HepG2 (cell line): ENCODE data around the gene SS18L1. TPM values are rescaled to one million over a fixed set of nuclear protein-coding genes. Genes with fewer than 3 reads are reported as not detected.

Experiments used
- AGO2 ChIP-seq: fragments of 200-400 bp; formaldehyde crosslinking; optimal IDR thresholded peaks from 2 replicates; pipeline ENCODE3; 2017; ENCODE audit warnings: mild to moderate bottlenecking, low read depth, low read length, moderate library complexity
- CHCHD3 ChIP-seq: sonication (generic); formaldehyde crosslinking; IDR thresholded peaks from 2 replicates; pipeline ENCODE4 v1.8.0; 2022; ENCODE audit warnings: mild to moderate bottlenecking, missing genetic modification reagents, moderate library complexity
- FOXC1 ChIP-seq: sonication (generic); formaldehyde crosslinking; IDR thresholded peaks from 2 replicates; pipeline ENCODE4 v1.8.0; 2022; ENCODE audit warnings: mild to moderate bottlenecking, missing genetic modification reagents, borderline replicate concordance
- GABPB1 ChIP-seq: IDR thresholded peaks from 2 replicates; pipeline ENCODE4 v1.6.1; 2016; ENCODE audit warnings: mild to moderate bottlenecking, missing genetic modification reagents, moderate library complexity, missing compliant biosample characterization
- GATAD1 ChIP-seq: IDR thresholded peaks from 2 replicates; pipeline ENCODE4 v1.6.1; 2016; ENCODE audit warnings: missing genetic modification reagents, missing compliant biosample characterization
- KDM6A ChIP-seq: IDR thresholded peaks from 2 replicates; pipeline ENCODE4 v1.6.1; 2016; ENCODE audit warnings: low read depth
- MIER3 ChIP-seq: IDR thresholded peaks from 2 replicates; pipeline ENCODE4 v1.6.1; 2016; ENCODE audit warnings: missing compliant biosample characterization, borderline replicate concordance
- RARA ChIP-seq: IDR thresholded peaks from 2 replicates; pipeline ENCODE4 v1.6.1; 2016; ENCODE audit warnings: missing genetic modification reagents, missing compliant biosample characterization
- RBFOX2 ChIP-seq: fragments of 200-400 bp; formaldehyde crosslinking; IDR thresholded peaks from 2 replicates; pipeline ENCODE4 v1.6.1; 2017; ENCODE audit warnings: low read depth, mild to moderate bottlenecking, low read length
- SP2 ChIP-seq: sonication (generic); formaldehyde crosslinking; IDR thresholded peaks from 2 replicates; pipeline ENCODE4 v1.5.1; 2020; ENCODE audit warnings: mild to moderate bottlenecking, missing genetic modification reagents
- SP5 ChIP-seq: IDR thresholded peaks from 2 replicates; pipeline ENCODE4 v1.6.1; 2016; ENCODE audit warnings: low read depth, borderline replicate concordance
- SRSF4 ChIP-seq: fragments of 200-400 bp; formaldehyde crosslinking; IDR thresholded peaks from one replicate; pipeline ENCODE4 v1.6.1; 2018; ENCODE audit warnings: mild to moderate bottlenecking, low read depth, low read length, moderate library complexity; ENCODE audit not compliant: poor library complexity, severe bottlenecking
- TBX2 ChIP-seq: sonication (generic); formaldehyde crosslinking; IDR thresholded peaks from 2 replicates; pipeline ENCODE4 v1.5.0; 2020; ENCODE audit warnings: missing genetic modification reagents, mild to moderate bottlenecking, borderline replicate concordance
- TCF7L2 ChIP-seq: IDR thresholded peaks from 2 replicates; pipeline ENCODE4 v1.6.1; 2011; ENCODE audit warnings: mild to moderate bottlenecking, low read depth, low read length, moderate library complexity
- ZNF629 ChIP-seq: sonication (generic); formaldehyde crosslinking; conservative IDR thresholded peaks from 2 replicates; pipeline ENCODE4 v1.5.0; 2020; ENCODE audit warnings: missing genetic modification reagents
- ZNF670 ChIP-seq: sonication (generic); formaldehyde crosslinking; IDR thresholded peaks from 2 replicates; pipeline ENCODE4 v1.8.0; 2022; ENCODE audit warnings: mild to moderate bottlenecking, missing genetic modification reagents, borderline replicate concordance
- ZNF737 ChIP-seq: sonication (generic); formaldehyde crosslinking; IDR thresholded peaks from 2 replicates; pipeline ENCODE4 v1.5.0; 2020; ENCODE audit warnings: missing genetic modification reagents, mild to moderate bottlenecking, borderline replicate concordance
- polyA plus RNA-seq, 8 experiments: library from polyadenylated mRNA; depleted of rRNA in 3 of 8; stranded (reverse) in 7 of 8; unstranded in 1 of 8; fragments of >200 nt; fragmentation: Illumina TruSeq in 4 of 8; extraction: Trizol in 4 of 8; gene quantifications; 2 replicates each; pipeline versions ENCODE4 v1.2.1 to v1.2.3, GENCODE V29; 2011 to 2016; ENCODE audit warnings: low read depth in 4 of 8, missing spikeins in 1 of 8, mixed read lengths in 1 of 8; ENCODE audit not compliant: insufficient read depth in 1 of 8
- total RNA-seq, 5 experiments: library from RNA; depleted of rRNA; stranded (reverse); fragments of >200 nt; fragmentation: Illumina TruSeq; extraction: Trizol; gene quantifications; 2 replicates each; pipeline ENCODE4 v1.2.3, GENCODE V29; 2016; ENCODE audit warnings: low read depth in 1 of 5
- TF ChIP-seq, protein P1 (sequence below): IDR thresholded peaks from 2 replicates; pipeline ENCODE4 v1.4.0; 2020; ENCODE audit warnings: mild to moderate bottlenecking, missing genetic modification reagents
- TF ChIP-seq, protein P2 (sequence below): sonication (generic); formaldehyde crosslinking; IDR thresholded peaks from 2 replicates; pipeline ENCODE4 v1.5.1; 2020; ENCODE audit warnings: missing genetic modification reagents, mild to moderate bottlenecking, borderline replicate concordance
- TF ChIP-seq, protein P3 (sequence below): sonication (generic); formaldehyde crosslinking; IDR thresholded peaks from 2 replicates; pipeline ENCODE4 v1.4.0; 2020; ENCODE audit warnings: mild to moderate bottlenecking, missing genetic modification reagents
- TF ChIP-seq, protein P4 (sequence below): sonication (generic); formaldehyde crosslinking; IDR thresholded peaks from 2 replicates; pipeline ENCODE4 v1.4.0; 2020; ENCODE audit warnings: mild to moderate bottlenecking, missing genetic modification reagents

SS18L1 gene
- total and polyA plus RNA-seq, 2 of the 13 experiments (the other 11 are each of a cell fraction or from before 2014, with no cell fraction given): 17.8 to 27.6 TPM

GRCh38 chr20:62142252-62143080 lies 1.1 kb upstream of the SS18L1 start (continued):
- TF ChIP-seq, protein P1, sequence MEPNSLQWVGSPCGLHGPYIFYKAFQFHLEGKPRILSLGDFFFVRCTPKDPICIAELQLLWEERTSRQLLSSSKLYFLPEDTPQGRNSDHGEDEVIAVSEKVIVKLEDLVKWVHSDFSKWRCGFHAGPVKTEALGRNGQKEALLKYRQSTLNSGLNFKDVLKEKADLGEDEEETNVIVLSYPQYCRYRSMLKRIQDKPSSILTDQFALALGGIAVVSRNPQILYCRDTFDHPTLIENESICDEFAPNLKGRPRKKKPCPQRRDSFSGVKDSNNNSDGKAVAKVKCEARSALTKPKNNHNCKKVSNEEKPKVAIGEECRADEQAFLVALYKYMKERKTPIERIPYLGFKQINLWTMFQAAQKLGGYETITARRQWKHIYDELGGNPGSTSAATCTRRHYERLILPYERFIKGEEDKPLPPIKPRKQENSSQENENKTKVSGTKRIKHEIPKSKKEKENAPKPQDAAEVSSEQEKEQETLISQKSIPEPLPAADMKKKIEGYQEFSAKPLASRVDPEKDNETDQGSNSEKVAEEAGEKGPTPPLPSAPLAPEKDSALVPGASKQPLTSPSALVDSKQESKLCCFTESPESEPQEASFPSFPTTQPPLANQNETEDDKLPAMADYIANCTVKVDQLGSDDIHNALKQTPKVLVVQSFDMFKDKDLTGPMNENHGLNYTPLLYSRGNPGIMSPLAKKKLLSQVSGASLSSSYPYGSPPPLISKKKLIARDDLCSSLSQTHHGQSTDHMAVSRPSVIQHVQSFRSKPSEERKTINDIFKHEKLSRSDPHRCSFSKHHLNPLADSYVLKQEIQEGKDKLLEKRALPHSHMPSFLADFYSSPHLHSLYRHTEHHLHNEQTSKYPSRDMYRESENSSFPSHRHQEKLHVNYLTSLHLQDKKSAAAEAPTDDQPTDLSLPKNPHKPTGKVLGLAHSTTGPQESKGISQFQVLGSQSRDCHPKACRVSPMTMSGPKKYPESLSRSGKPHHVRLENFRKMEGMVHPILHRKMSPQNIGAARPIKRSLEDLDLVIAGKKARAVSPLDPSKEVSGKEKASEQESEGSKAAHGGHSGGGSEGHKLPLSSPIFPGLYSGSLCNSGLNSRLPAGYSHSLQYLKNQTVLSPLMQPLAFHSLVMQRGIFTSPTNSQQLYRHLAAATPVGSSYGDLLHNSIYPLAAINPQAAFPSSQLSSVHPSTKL (CRISPR knock-in tag): peak; percentile 24; the same call in 1 of the 2 replicates
- TF ChIP-seq ZNF629 (CRISPR knock-in tag) (0 out of 2 replicates have a peak, but pooled peaks have one; percentile 17), GATAD1 (CRISPR knock-in tag) (no peak), TCF7L2 (no peak), RBFOX2 (no peak), ZNF737 (CRISPR knock-in tag) (no peak), SRSF4 (no peak), SP5 (CRISPR knock-in tag) (no peak), ZNF670 (CRISPR knock-in tag) (no peak), RARA (CRISPR knock-in tag) (0 out of 2 replicates have a peak, but pooled peaks have one; percentile 1), AGO2 (peak; percentile 91), FOXC1 (peak; percentile 48; the same call in 1 of the 2 replicates), TBX2 (CRISPR knock-in tag) (no peak), GABPB1 (CRISPR knock-in tag) (no peak), CHCHD3 (CRISPR knock-in tag) (0 out of 2 replicates have a peak, but pooled peaks have one; percentile 31), SP2 (CRISPR knock-in tag) (peak; percentile 46; the same call in 1 of the 2 replicates), MIER3 (CRISPR knock-in tag) (no peak), KDM6A (no peak)
- TF ChIP-seq, protein P2, sequence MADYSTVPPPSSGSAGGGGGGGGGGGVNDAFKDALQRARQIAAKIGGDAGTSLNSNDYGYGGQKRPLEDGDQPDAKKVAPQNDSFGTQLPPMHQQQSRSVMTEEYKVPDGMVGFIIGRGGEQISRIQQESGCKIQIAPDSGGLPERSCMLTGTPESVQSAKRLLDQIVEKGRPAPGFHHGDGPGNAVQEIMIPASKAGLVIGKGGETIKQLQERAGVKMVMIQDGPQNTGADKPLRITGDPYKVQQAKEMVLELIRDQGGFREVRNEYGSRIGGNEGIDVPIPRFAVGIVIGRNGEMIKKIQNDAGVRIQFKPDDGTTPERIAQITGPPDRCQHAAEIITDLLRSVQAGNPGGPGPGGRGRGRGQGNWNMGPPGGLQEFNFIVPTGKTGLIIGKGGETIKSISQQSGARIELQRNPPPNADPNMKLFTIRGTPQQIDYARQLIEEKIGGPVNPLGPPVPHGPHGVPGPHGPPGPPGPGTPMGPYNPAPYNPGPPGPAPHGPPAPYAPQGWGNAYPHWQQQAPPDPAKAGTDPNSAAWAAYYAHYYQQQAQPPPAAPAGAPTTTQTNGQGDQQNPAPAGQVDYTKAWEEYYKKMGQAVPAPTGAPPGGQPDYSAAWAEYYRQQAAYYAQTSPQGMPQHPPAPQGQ (CRISPR knock-in tag): no peak
- TF ChIP-seq, protein P3, sequence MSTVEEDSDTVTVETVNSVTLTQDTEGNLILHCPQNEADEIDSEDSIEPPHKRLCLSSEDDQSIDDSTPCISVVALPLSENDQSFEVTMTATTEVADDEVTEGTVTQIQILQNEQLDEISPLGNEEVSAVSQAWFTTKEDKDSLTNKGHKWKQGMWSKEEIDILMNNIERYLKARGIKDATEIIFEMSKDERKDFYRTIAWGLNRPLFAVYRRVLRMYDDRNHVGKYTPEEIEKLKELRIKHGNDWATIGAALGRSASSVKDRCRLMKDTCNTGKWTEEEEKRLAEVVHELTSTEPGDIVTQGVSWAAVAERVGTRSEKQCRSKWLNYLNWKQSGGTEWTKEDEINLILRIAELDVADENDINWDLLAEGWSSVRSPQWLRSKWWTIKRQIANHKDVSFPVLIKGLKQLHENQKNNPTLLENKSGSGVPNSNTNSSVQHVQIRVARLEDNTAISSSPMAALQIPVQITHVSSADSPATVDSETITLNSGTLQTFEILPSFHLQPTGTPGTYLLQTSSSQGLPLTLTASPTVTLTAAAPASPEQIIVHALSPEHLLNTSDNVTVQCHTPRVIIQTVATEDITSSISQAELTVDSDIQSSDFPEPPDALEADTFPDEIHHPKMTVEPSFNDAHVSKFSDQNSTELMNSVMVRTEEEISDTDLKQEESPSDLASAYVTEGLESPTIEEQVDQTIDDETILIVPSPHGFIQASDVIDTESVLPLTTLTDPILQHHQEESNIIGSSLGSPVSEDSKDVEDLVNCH (CRISPR knock-in tag): no peak
- TF ChIP-seq, protein P4, sequence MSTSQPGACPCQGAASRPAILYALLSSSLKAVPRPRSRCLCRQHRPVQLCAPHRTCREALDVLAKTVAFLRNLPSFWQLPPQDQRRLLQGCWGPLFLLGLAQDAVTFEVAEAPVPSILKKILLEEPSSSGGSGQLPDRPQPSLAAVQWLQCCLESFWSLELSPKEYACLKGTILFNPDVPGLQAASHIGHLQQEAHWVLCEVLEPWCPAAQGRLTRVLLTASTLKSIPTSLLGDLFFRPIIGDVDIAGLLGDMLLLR (CRISPR knock-in tag): no peak
